Endothelial cell of umbilical vein (primary cell): ENCODE measurements around the gene CLDN5.

Experiments
- EZH2 ChIP-seq: IDR thresholded peaks from 2 replicates; pipeline ENCODE4 v1.6.1; 2012; ENCODE audit warnings: borderline replicate concordance, low read depth, mild to moderate bottlenecking, moderate library complexity, low read length, inconsistent platforms; ENCODE audit not compliant: severe bottlenecking
- FOS ChIP-seq: IDR thresholded peaks from 2 replicates; pipeline ENCODE4 v1.6.1; 2011; ENCODE audit warnings: mild to moderate bottlenecking, low read length, moderate library complexity, borderline replicate concordance; ENCODE audit not compliant: insufficient read depth
- JUN ChIP-seq: IDR thresholded peaks from 2 replicates; pipeline ENCODE4 v1.6.1; 2011; ENCODE audit warnings: borderline replicate concordance, low read depth; ENCODE audit not compliant: insufficient read length, insufficient read depth
- MYC ChIP-seq: IDR thresholded peaks from one replicate; pipeline ENCODE4 v1.6.1; 2011; ENCODE audit warnings: mild to moderate bottlenecking, low read depth, low read length
- POLR2A ChIP-seq: IDR thresholded peaks from 2 replicates; pipeline ENCODE4 v1.6.1; 2012; ENCODE audit warnings: low read depth, mild to moderate bottlenecking, control low read depth, low read length
- POLR2AphosphoS5 ChIP-seq: IDR thresholded peaks from 2 replicates; pipeline ENCODE4 v1.6.1; 2012; ENCODE audit warnings: low read depth, mild to moderate bottlenecking, control low read depth, low read length, moderate library complexity; ENCODE audit not compliant: insufficient read depth
- TF ChIP-seq, protein P1 (sequence below): IDR thresholded peaks from 2 replicates; pipeline ENCODE4 v1.6.1; 2011; ENCODE audit not compliant: insufficient read depth, insufficient read length
- TF ChIP-seq, protein P2 (sequence below), 2 donors: IDR thresholded peaks; 1 replicate in 1 of 2; 2 replicates in 1 of 2; pipeline ENCODE4 v1.5.1; 2011; ENCODE audit warnings: low read length in 2 of 2, mild to moderate bottlenecking in 2 of 2, moderate library complexity in 2 of 2, control low read depth in 1 of 2, inconsistent platforms in 1 of 2, low read depth in 1 of 2; ENCODE audit not compliant: insufficient read depth in 1 of 2; ENCODE audit errors: extremely low read depth in 1 of 2

DNA sequence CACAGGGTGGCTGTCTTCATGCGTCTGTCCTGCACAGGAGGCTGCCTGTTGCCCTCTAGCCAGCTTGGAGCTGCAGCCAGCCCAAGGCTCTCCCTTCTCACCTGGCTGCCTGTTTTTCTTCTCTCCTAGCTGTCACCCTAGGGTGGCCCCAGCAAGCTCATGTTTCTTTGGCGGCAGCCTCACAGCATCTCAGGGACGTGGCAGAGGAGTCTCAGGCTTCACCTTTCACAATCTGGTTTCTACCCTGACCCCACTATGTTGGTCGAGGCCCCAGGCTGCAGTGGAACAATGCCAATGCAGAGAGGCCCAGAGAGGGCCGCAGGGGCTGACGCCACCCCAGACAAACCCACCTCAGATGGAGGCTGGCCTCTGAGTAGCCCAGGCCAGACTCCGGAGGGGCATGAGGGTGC lies 2.5 kb upstream of the CLDN5 start:
- TF ChIP-seq, protein P1, sequence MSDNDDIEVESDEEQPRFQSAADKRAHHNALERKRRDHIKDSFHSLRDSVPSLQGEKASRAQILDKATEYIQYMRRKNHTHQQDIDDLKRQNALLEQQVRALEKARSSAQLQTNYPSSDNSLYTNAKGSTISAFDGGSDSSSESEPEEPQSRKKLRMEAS = no peak
- TF ChIP-seq POLR2AphosphoS5 (no peak), POLR2A (no peak), EZH2 (no peak), FOS (no peak), MYC (no peak), JUN (no peak)
- TF ChIP-seq, protein P2, sequence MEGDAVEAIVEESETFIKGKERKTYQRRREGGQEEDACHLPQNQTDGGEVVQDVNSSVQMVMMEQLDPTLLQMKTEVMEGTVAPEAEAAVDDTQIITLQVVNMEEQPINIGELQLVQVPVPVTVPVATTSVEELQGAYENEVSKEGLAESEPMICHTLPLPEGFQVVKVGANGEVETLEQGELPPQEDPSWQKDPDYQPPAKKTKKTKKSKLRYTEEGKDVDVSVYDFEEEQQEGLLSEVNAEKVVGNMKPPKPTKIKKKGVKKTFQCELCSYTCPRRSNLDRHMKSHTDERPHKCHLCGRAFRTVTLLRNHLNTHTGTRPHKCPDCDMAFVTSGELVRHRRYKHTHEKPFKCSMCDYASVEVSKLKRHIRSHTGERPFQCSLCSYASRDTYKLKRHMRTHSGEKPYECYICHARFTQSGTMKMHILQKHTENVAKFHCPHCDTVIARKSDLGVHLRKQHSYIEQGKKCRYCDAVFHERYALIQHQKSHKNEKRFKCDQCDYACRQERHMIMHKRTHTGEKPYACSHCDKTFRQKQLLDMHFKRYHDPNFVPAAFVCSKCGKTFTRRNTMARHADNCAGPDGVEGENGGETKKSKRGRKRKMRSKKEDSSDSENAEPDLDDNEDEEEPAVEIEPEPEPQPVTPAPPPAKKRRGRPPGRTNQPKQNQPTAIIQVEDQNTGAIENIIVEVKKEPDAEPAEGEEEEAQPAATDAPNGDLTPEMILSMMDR (IDR thresholded peaks at IDR 0.05; ENCODE audit: extremely low read depth in 1 of 2, insufficient read depth in 1 of 2, low read depth in 1 of 2, low read length in 2 of 2) = no peak
